GM19099 (cell line): Measurements from ENCODE around the gene ABCB1.

Experiments
- POLR2A ChIP-seq: IDR thresholded peaks from 3 replicates; pipeline ENCODE4 v1.6.1; 2011; ENCODE audit warnings: low read depth; ENCODE audit not compliant: insufficient read length; ENCODE audit errors: extremely low read depth

Gene ABCB1

DNA sequence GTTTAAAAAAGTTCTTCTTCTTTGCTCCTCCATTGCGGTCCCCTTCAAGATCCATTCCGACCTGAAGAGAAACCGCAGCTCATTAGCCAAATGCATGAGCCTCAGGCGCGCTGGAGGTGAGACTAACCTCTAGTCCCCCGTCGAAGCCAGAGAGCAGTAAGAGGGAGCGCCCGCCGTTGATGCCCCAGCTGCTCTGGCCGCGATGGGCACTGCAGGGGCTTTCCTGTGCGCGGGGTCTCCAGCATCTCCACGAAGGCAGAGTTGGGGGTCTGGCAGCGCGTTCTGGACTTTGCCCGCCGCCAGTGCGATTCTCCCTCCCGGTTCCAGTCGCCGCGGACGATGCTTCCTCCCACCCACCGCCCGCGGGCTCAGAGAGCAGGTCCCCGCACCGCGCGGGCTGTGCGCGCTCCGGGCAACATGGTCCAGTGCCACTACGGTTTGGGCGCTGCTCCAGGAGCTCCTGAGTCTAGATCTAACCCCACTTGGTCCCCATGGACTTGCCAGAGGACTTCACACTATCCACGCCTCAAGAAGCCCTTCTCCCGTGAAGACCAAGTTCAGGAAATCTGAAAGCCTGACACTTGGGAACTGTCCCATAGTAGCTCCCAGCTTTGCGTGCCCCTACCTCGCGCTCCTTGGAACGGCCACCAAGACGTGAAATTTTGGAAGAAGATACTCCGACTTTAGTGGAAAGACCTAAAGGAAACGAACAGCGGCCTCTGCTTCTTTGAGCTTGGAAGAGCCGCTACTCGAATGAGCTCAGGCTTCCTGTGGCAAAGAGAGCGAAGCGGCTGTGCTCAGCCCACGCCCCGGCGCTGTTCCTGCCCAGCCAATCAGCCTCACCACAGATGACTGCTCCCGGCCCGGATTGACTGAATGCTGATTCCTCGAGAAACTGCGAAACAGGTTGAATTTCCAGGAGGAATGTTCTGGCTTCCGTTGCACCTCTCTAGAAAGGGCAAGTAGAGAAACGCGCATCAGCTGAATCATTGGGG lies at the start of gene ABCB1:
Gene ABCB1 (minus strand): TSS at position 755 of the 995 bp plus-strand sequence. CDS start 700 bp downstream, at position 55.
- TF ChIP-seq POLR2A = peak; percentile 41

DNA sequence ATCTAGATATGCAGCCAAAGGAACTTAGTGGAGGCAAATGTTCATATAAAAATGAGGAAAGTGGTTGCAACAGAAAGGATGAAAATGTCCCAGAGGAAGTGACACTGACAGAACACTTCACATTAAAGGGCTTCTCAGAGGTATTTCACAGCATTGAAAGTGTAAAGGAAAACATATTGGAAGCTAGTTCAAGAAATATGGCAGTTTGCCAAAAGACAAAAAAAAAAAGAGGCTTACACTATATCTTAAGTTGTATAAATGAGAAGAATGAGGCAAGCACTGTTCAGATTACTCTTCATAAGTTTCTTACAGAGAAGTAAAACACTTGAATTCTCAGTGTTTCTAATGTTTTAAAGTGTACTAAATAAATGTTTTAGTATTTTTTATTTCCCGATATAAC lies 47.6 kb upstream of the ABCB1 start:
- TF ChIP-seq POLR2A = no peak

DNA sequence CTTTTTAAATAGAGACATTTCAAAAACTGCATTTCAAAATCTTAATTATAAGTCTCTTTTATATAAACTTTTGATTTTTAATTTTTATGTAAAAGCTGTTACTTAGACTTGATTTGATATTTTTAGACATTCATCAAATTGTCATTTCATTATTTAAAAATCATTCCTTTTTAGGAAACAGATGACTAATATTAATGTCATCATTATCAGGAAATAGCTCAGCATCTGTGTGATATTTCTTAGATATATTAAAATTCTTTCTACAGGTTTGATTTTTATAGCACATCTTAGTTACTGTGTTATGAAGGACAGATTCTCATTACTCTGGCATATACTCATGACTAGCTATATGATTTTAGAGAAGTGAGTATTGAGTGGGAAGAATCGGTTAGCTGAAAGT lies 44.8 kb upstream of the ABCB1 start:
- TF ChIP-seq POLR2A = no peak

DNA sequence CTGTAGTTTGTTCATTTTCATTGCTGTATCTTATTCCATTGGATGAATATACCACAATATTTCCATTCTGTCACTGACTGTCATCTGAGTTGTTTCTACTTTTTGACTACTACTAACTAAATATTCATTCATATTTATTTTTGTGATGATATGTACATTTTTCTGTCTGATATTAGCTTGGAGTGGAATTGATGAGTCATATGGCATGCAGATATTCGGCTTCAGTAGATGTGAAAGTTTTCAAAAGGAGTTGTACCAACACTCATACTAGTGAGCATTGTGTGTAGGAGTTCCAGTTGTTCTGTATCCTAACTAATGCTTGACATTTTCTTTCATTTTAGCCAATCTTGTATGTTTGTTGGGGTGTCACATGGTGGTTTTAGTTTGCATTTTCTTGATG lies 35.2 kb upstream of the ABCB1 start:
- TF ChIP-seq POLR2A = no peak

DNA sequence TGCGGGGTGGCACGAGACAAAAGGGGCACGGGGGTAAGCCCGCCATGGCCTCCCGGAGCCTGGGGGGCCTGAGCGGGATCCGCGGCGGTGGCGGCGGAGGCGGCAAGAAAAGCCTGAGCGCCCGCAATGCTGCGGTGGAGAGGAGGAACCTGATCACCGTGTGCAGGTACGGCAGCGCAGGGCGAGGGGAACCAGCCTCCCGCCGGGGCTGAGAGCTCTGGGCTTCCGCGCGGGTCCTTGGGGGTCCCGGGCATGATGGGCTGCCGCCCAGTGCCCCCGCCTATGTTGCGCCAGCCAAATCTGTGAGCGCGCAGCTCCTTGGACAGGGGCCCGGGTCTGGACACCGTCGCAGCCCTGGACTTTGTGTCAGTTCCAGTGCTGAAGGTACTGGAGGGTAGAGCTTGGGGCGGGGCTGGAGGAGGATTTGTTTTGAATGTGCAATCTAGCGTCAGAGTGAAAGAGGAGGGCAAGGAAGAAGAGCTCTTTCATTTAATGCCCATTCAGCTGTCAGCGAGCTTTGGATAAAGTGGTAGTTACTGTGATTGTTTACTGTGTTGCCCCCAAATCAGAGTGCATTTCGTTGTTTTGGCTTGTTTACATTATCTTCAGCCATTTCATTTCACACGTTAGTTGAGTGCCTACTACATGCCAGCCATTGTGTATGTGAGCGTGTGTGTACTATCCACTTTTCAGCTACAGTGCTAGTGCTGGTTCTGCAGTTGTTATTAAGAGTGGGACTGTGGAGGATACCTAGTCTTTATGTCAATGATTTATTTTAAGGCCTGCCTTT lies 28.3 kb upstream of the ABCB1 start:
- TF ChIP-seq POLR2A = no peak

DNA sequence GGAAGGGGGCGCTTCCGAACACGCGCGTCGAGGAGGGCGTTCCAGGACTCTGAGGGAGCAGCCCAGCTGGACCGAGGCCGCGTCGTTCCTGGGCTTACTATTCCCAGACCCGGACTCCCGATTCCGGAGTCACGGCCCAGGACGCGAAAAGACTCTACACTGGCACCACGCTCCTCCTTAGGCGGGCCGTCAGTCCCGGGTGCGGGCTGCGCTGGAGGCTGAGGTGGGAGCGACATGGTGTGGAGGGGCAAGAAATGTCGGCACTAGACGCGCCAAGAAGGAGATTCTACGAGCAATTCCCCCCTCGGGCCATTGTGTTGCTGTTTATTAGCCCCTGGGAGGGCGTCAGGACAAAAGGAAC lies 26.9 kb upstream of the ABCB1 start:
- no peak for TF ChIP-seq POLR2A

DNA sequence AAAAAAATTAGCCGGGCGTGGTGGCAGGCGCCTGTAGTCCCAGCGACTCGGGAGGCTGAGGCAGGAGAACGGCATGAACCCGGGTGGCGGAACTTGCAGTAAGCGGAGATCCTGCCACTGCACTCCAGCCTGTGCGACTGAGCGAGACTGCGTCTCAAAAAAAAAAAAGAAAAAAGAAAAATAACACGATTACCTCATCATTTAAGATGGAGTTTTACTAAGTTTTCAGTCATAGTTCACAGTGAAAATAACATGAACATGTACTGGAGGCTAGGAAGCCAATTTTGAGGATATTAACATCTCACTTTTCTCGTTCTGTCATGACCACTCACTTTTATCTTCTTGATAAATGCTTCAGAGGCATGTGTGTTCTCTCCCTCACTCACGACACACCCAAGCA lies 24.4 kb upstream of the ABCB1 start:
- TF ChIP-seq POLR2A = no peak

DNA sequence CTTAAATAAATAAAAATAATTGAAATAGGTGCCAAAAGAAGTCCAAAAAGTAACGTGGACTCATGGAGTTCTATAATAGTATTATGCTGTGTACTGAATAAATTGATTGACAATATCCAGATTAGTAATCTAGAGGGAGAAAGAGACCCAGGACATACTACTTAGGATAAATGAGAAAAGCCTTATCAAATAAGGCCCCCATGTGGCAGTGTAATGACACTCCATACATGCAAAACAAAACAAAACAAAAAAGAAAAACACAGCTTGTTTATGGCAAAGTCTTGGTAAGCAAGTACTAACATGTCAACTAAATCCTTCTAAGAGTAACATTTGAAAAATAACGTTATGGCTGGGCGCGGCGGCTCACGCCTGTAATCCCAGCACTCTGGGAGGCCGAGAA lies 23.9 kb upstream of the ABCB1 start:
- TF ChIP-seq POLR2A = no peak

DNA sequence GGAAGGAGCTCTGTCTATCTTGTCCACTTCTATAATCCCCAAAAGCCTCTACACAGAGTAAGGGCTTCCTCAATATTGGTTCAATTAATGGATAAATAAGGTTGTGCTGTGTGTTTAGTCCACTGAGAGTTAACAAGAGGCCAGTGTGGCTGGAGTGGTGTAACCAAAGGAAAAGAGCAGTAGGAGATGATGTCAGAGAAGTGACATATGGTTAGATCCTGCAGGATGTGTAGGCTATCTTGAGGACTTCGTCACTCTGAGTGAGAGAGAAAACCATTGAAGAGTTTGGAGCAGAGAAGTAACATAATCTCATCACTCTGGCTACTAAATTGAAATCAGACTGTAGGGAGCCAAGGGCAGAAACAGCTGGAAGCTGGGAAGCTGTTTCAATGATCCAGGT lies 14.5 kb upstream of the ABCB1 start:
- no peak for TF ChIP-seq POLR2A

DNA sequence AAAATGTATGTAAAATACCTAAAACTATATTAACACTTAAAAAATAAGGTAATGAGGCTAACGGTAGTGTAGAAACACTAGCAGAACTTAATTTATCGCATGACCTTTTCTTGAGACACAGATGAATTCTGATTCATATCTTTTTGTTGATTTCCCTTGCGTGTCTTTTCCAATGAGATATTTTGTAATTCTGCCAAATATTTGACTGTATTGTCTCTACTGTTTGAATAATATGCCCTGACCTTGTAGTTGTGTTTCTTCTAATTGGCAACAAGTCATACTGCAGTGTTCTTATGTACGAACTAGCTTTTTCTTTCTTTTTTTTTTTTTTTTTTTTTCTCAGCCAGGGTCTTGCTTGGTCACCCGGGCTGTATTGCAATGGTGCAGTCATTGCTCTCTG lies 9.2 kb upstream of the ABCB1 start:
- no peak for TF ChIP-seq POLR2A

DNA sequence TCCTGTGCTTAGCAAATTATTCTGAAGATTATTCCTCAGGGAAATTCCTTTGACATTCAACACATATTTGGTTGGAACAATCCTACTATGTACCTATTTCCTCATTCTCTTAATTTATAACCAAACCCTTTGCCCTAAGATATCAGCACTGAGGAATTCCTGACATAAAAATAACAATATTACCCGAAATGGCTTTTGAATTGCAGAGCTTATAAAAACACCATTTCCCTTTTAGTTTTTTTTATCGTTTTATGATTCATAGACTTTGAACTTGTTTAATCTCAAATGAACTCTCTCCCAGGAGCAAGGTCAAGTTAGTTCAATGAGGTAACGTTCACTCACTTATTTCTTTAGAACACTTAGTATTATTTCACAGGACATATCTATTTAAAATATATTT lies 7.7 kb upstream of the ABCB1 start:
- no peak for TF ChIP-seq POLR2A

DNA sequence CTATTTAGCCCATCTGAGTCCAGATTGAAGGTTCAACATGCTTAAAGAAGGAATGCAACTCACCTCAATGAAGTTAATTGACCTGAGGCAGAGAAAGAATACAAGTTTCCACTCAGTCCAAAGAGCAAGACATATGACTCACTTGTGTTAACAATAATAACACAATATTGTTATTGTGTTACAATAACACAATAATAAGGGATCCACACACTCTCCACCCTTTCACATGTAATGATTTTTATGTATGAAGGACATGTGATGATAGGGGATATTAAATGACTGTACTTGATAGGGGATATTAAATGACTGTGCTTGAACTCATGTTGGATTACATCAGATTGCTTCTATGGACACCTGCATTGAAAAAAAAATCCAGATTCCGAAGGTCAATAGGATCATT lies 3.6 kb upstream of the ABCB1 start:
- TF ChIP-seq POLR2A = no peak

DNA sequence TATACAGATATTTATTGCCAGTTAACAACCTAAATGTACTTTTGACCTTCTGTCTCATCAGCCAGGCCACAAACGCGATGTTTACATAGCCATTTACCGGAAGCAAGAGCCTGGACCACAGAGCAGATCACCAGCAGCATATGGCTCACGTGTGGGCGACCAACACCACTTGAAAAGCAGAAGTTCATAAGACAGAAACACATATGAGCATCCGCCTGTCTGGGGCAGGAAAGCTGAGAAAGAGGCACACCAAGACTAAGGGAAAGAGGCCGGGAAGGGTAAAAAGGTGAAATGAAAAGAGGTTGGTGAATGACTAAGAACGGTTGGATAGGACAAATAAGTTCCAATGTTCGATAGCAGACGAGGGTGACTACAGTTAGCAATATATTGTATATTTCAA lies 1.3 kb downstream of the ABCB1 start:
- no peak for TF ChIP-seq POLR2A

DNA sequence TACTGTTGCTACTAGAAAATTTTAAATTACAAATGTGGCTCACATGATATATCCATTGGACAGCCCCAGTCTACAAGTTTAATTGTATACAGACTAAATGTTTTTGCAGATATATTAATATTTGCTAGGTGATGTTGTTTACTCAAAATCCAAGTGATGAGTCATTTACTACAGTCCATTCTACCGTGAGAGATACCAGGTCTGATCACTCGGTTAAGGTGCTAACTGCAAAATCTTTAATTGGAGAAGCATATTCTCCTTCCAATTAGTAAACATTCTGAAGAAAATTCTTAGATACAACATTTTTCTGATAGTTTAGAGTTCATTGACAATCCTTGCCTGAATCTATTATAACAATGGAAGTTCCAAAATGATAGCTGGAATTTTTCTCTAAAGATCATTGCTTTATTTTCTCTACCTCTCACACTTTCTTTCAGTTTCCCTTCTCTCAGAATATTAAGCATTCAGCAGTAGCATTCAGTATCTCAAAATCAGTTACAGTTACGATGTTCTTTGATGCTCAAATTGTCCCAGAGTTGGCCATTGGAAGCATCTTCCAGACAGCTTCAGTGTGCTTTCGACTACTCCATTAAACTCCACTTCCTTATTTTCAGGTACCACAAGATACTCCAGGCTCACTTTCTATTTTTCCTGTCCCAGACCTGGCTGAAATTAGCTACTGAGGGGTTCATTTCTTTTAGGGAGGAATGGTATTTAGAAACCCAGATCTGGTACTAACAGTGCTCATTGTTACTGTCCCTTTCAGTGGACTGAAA lies 2.3 kb downstream of the ABCB1 start:
- no peak for TF ChIP-seq POLR2A

DNA sequence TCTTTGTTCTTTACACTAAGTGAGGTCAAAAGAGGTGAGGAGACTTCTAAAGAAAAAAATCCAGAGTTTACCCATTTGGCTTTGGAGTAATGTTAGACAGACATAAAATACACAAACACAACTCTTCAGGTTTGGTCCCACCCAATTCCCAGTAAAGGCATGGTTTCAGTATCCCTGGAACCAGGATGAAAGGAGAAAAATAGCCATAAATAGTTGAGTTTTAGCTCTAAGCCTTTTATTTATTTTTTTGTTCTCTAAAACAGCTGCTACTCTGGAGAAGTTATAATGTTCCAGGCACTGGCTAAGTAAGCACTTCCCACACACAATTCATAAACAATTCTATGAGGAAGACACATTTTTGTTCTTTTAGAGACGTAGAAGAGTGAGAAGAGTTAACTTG lies 4.0 kb downstream of the ABCB1 start:
- TF ChIP-seq POLR2A = no peak

DNA sequence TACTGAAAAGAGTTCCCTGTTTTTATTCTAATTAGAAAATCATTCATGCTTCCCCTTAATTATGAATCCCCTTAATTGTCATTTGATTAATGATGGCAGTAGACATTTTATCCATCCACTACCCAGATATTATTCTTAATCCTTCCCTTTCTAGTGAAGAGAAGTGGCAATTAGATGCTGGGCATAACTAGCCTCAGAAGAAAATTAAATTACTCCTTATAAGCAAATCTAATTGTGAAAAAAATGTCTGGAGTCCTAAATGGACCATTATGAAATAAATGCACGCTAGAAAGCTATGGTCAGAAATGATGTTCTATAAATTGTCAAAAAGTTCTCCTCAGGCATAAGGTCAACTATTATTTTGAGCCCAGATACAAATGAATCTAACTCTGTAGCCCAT lies 4.5 kb downstream of the ABCB1 start:
- no peak for TF ChIP-seq POLR2A

DNA sequence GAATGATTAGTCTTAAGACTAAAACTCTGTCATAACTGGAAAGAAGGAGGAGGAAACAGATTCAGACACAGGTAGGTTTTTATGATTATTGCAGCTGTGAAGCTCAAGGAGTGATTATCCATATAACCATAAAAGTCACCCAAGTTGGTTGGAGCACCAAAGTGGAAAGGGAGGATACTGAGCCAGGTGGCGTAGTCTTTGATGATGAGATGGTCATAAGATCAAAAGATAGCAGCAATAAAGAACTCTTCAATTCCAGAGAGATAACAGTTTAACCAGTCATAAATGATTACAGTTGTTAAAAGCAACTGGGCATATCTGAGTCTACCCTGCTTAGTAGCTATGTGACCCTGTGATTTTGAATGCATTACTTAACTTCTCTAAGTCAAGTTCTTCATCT lies 8.4 kb downstream of the ABCB1 start:
- no peak for TF ChIP-seq POLR2A
